Measurements from ENCODE around the gene DHDH. TPM values are rescaled to one million over a fixed set of nuclear protein-coding genes. Genes with fewer than 3 reads are reported as not detected.

The DHDH gene
- total RNA-seq, 1 donor: 0.36 TPM

DNA sequence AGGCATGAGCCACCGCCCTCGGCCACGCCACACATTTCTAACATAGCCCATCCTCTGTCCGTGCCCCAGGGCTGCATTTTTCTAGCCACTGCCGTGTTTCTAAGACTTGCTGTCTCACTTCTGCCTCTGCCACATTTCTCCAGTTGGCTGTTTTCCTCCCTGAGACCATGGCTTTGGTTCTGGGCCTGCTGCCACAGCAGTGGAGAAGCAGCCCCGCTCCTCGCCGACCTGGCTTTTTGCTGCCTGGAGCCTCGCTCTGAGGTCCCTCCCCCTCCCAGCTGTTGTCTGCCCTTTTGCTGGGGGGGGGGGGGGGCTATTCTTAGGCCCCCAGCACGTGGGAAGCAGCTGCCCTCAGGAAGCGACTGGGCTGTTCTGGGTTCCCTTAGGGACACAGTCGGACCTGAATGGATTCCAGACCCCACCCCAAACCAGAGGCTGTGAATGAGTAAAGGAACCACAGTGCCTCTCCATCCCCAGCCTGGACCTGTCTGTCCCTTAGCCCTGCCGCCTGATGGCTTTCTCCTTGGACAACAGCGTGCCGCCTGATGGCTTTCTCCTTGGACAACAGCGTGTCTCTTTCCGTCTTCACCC is 56.3 kb downstream of the DHDH start:
- no peaks in the 10 kb centered on the region for H3K27me3 ChIP-seq (ENCODE audit: insufficient read depth, low read length)
- peaks cover 25% of the 10 kb centered on the region for H3K4me1 ChIP-seq (ENCODE audit: insufficient read depth, low read length)
- TF ChIP-seq CTCF (IDR thresholded peaks at IDR 0.05; ENCODE audit: extremely low read depth, low read depth, low read length): no peak
- H3K79me2 ChIP-seq (ENCODE audit: insufficient read depth, low read length): peaks cover 47% of the 10 kb centered on the region
- H2AFZ ChIP-seq (ENCODE audit: low read length): no peak overlapping the region
- no peaks in the 10 kb centered on the region for H3K9me3 ChIP-seq (ENCODE audit: low read depth, low read length)
- H3K27ac ChIP-seq (ENCODE audit: low read depth, low read length): no peak overlapping the region
- peak; percentile 51 for DNase-seq (ENCODE audit: insufficient read length, low spot score, missing footprints)
- H4K20me1 ChIP-seq (ENCODE audit: insufficient read depth, low read length): peaks cover 16% of the 10 kb centered on the region
- H3K4me3 ChIP-seq (ENCODE audit: insufficient read depth, low read length): no peak overlapping the region
- no peak overlapping the region for H3K4me2 ChIP-seq (ENCODE audit: insufficient read depth, low read length)
- peaks cover 31% of the 10 kb centered on the region for H3K36me3 ChIP-seq (ENCODE audit: insufficient read depth, low read length)

DNA sequence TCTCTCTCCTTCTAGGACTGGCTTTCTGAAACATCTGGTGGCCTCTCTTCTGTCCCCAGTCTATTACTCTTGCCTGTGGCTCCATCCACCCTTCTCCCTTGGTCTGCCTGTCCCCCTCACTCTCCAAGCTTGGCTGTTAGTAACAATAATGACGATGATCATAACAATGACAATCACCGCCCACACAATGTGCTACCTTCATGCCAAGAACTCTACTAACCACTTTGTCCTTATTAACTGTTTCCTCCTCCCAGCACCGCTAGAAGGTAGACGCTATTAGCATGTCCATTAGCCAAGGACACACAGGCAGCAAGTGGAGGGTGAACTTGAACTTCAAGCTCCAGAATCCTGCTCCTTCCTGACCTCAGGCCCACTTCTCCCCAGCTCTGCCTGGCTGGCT is 56.9 kb downstream of the DHDH start:
- no peak overlapping the region for H3K4me3 ChIP-seq (ENCODE audit: insufficient read depth, low read length)
- H3K9me3 ChIP-seq (ENCODE audit: low read depth, low read length): no peaks in the 10 kb centered on the region
- H3K27ac ChIP-seq (ENCODE audit: low read depth, low read length): no peak overlapping the region
- peaks cover 29% of the 10 kb centered on the region for H3K4me1 ChIP-seq (ENCODE audit: insufficient read depth, low read length)
- no peak overlapping the region for H2AFZ ChIP-seq (ENCODE audit: low read length)
- peak; percentile 26 for DNase-seq (ENCODE audit: insufficient read length, low spot score, missing footprints)
- H3K4me2 ChIP-seq (ENCODE audit: insufficient read depth, low read length): no peak overlapping the region
- H3K27me3 ChIP-seq (ENCODE audit: insufficient read depth, low read length): no peaks in the 10 kb centered on the region
- H3K36me3 ChIP-seq (ENCODE audit: insufficient read depth, low read length): peaks cover 25% of the 10 kb centered on the region
- TF ChIP-seq CTCF (IDR thresholded peaks at IDR 0.05; ENCODE audit: extremely low read depth, low read depth, low read length): no peak
- peaks cover 15% of the 10 kb centered on the region for H4K20me1 ChIP-seq (ENCODE audit: insufficient read depth, low read length)
- H3K79me2 ChIP-seq (ENCODE audit: insufficient read depth, low read length): peaks cover 53% of the 10 kb centered on the region

DNA sequence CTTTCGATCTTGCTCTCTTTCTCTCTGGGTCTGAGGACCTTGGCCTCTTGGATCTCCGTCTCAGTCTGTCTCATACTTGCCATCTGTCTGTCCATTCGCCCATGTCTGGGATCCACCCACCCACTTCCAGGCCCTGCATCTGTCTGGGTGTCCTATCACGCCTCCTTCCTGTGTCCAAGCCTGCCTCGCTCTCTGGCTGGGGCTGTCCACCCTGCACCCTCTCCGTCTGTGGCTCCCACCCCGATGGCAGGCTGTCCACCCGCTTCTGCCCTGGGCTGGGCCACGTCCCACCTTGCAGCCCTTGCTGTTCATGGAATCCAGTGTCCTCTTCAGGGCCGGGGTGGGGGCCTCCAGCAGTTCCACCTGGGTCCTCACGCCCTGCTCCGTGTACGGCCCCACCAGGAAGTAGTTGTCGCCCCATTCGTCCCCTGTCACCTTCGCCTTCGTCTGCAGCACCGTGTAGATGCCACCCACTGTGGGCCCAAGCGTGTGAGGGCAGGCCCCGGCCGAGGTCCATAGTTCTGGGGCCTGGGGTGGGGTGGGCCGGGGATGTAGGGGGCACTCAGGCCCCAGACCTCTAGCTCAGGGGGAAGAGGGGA is 57.6 kb downstream of the DHDH start:
- no peaks in the 10 kb centered on the region for H3K27me3 ChIP-seq (ENCODE audit: insufficient read depth, low read length)
- no peak overlapping the region for H3K4me3 ChIP-seq (ENCODE audit: insufficient read depth, low read length)
- TF ChIP-seq CTCF (IDR thresholded peaks at IDR 0.05; ENCODE audit: extremely low read depth, low read depth, low read length): no peak
- H3K4me2 ChIP-seq (ENCODE audit: insufficient read depth, low read length): peak overlapping the region; percentile 99
- peaks cover 19% of the 10 kb centered on the region for H3K36me3 ChIP-seq (ENCODE audit: insufficient read depth, low read length)
- H3K79me2 ChIP-seq (ENCODE audit: insufficient read depth, low read length): peaks cover 59% of the 10 kb centered on the region
- H3K4me1 ChIP-seq (ENCODE audit: insufficient read depth, low read length): peaks cover 29% of the 10 kb centered on the region
- no peaks in the 10 kb centered on the region for H3K9me3 ChIP-seq (ENCODE audit: low read depth, low read length)
- H4K20me1 ChIP-seq (ENCODE audit: insufficient read depth, low read length): peaks cover 15% of the 10 kb centered on the region
- H3K27ac ChIP-seq (ENCODE audit: low read depth, low read length): no peak overlapping the region
- H2AFZ ChIP-seq (ENCODE audit: low read length): no peak overlapping the region
- DNase-seq (ENCODE audit: insufficient read length, low spot score, missing footprints): no peak

- TF ChIP-seq CTCF (IDR thresholded peaks at IDR 0.05; ENCODE audit: extremely low read depth, low read depth, low read length): no peak
- peak; percentile 99 for DNase-seq (ENCODE audit: insufficient read length, low spot score, missing footprints)
- peaks cover 14% of the 10 kb centered on the region for H3K36me3 ChIP-seq (ENCODE audit: insufficient read depth, low read length)
- H2AFZ ChIP-seq (ENCODE audit: low read length): peak overlapping the region; percentile 82
- peak overlapping the region; percentile 99 for H3K4me2 ChIP-seq (ENCODE audit: insufficient read depth, low read length)
- peak overlapping the region; percentile 89 for H3K4me3 ChIP-seq (ENCODE audit: insufficient read depth, low read length)
- H3K4me1 ChIP-seq (ENCODE audit: insufficient read depth, low read length): peaks cover 29% of the 10 kb centered on the region
- no peaks in the 10 kb centered on the region for H3K27me3 ChIP-seq (ENCODE audit: insufficient read depth, low read length)
- H3K9me3 ChIP-seq (ENCODE audit: low read depth, low read length): no peaks in the 10 kb centered on the region
- peak overlapping the region; percentile 85 for H3K27ac ChIP-seq (ENCODE audit: low read depth, low read length)
- H4K20me1 ChIP-seq (ENCODE audit: insufficient read depth, low read length): peaks cover 15% of the 10 kb centered on the region
- peaks cover 68% of the 10 kb centered on the region for H3K79me2 ChIP-seq (ENCODE audit: insufficient read depth, low read length)
Observed at GRCh38 chr19:48991873-48992580, 58.5 kb downstream of the DHDH start.
